ENCODE results near the gene FUNDC1.
"Not testable (repeated sequence)": the region's sequence is repeated elsewhere in the genome, so short reads cannot be mapped to it uniquely, and the experiment has no call there.

FUNDC1 gene

GRCh38 chrX:44542567-44543325 is at the start of gene FUNDC1:
Gene FUNDC1 (minus strand): TSS chrX:44542859. CDS start chrX:44542832, 27 bp downstream.
- DNase-seq: peak; percentile 93

- no peak for DNase-seq
Measured at GRCh38 chrX:44585866-44586265, 43.2 kb upstream of the FUNDC1 start.

- DNase-seq: no peak
Measured at GRCh38 chrX:44580466-44580865, 37.8 kb upstream of the FUNDC1 start.

DNA sequence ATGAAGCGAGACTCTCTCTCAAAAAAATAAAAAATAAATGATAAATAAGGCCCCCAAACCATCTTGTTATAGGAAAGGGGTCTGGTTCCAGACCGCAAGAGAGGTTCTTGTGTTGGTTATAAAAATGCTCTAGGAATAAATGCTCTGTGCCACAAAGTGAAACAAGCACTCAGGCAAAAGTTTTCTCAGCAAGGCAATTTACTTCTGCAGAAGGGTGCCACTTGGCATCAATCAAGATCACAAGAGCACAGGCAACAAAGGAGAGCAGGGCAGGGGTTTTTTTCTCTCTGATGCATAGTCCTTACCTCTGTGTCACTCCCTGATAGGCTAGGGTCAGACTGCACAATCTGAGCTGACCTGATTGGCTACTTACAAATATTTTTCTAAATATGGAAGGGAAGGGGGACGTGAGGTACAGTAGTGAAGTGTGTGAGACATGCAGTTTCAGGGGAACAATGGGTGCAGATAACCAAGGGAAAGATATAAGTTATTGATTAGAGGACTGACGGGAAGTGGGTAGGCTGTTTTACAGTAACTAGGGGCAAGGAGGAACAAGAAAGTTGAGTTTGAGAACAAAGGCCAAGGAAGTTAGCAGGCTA is 29.8 kb upstream of the FUNDC1 start:
- no peak for DNase-seq

- DNase-seq: no peak
Measured at GRCh38 chrX:44570522-44570921, 27.9 kb upstream of the FUNDC1 start.

DNA sequence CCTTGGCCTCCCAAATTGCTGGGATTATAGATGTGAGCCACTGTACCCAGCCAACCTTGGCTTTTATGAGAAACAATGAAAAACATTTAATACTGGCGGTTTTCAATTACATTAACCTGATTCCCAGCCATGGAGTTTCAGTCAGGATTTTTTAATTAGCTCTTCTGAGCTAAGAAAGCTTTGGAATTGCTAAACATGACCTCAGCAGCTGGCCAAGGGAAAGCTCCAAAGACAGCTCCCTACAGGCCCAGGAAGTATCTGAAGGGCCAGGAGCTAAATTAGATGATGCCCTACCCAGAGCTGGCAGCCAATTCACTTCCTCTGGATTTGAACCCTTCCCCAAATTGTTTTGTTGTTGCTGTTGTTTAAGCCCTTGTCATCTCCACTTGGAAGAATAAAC is 26.5 kb upstream of the FUNDC1 start:
- DNase-seq: no peak

DNA sequence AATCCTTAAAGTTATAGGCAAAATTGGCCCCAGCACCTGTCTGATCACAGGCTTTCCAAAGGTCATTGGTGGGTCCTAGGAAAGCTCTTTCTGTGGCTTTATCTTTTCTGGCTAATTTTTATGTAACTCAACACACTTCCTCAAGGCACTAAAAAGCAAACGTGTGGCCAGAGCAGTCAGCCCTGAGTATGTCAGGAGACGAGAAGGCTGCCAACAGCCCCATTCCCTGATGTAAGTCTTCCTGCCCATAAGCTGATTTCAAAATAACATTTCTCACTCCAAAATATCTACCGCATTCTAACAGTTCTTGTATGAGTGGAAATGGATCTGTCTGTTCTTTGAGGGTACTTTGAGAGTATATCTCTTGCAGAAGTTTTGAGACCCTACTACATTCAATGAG is 25.5 kb upstream of the FUNDC1 start:
- no peak for DNase-seq

DNA sequence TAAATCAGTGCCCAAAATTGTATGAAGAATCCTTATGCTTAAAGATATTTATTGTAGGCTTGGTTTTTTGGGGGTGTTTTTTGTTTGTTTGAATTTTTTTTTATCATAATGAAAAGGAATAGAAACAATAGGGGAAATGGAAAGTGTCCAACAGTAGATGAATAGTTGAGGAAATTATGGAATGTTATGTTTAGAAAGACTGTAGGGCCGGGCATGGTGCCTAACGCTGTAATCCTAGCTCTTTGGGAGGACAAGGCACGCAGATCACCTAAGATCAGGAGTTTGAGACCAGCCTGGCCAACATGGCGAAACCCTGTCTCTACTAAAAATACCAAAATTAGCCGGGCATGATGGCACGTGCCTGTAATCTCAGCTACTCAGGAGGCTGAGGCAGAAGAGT is 19.2 kb upstream of the FUNDC1 start:
- not testable (repeated sequence) for DNase-seq

- no peak for DNase-seq
Measured at GRCh38 chrX:44550563-44550962, 7.9 kb upstream of the FUNDC1 start.

- DNase-seq: not testable (repeated sequence)
Measured at GRCh38 chrX:44545454-44545853, 2.8 kb upstream of the FUNDC1 start.

- DNase-seq: no peak
Measured at GRCh38 chrX:44544036-44544435, 1.4 kb upstream of the FUNDC1 start.

DNA sequence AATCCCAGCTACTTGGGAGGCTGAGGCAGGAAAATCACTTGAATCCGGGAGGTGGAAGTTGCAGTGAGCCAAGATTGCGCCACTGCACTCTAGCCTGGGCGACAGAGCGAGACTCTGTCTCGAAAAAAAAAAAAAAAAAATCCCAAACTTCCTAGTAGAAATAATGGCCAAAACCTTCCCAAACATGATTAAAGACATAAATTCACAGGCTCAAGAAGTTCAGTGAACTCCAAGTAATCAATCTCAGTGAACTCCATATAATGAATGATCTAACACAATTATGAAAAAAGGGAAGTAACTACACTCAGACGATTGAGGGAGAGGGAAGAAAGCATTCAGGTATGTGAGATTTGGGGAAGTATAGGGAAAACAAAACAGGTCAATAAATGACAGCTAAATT is 6.5 kb downstream of the FUNDC1 start:
- no peak for DNase-seq

DNA sequence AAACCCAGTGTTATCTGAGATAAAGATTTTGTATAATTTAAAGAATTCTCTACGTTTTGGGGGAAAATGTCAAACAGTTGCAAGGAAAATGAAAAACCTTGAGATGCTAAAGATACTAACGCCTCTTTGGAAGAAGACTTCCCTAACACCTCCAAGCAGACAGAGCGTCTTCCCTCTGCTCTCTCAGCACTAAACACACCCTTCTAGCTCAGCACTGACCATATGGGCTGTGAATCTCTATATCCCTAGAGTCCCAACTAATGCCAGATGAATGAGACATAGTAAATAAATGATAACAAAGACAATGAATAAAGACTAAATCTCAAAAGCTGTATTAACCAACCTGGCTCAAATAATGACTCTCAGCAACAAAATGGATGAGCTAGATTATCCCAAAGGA is 13.3 kb downstream of the FUNDC1 start:
- no peak for DNase-seq

DNA sequence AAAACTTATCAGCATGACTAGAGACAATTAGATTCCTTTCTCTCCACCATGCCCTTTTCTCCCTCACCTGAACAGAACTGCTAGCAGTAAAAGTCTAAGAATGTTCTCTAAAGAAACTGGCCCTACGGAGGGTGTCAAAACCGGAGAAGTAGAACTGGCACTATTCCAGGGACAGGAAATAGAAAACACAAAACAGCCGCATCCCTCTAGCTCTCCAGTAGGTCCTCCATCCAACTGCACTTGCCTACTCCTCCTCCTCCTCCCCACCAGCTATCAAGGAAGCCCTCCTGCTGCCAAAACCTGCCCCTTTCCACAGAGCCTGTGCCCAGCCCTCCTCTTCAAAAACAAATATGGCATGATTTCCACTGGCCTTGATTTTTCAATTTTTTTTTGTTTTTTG is 28.4 kb downstream of the FUNDC1 start:
- DNase-seq: no peak

GRCh38 chrX:44507292-44507691 is 35.4 kb downstream of the FUNDC1 start:
- DNase-seq: no peak

DNA sequence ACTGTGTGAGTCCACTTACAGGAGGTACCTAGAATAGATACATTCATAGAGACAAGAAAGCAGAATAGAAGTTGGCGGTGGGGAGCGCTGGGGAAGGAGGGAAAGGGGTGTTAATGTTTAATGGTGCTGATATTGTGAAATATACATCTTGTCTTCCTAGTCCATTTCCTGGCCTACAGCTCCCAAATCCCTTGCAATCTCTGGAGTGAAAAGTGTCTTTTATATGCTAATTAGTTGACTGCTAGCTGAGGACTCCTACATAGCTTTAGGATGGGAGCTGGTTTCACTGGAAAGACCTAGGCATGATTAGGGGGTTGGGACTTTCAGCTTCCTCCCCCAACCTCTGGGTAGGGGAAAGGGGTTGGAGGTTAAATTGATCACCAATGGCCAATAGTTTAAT is 36.0 kb downstream of the FUNDC1 start:
- no peak for DNase-seq

- no peak for DNase-seq
Measured at GRCh38 chrX:44503560-44503959, 39.1 kb downstream of the FUNDC1 start.

DNA sequence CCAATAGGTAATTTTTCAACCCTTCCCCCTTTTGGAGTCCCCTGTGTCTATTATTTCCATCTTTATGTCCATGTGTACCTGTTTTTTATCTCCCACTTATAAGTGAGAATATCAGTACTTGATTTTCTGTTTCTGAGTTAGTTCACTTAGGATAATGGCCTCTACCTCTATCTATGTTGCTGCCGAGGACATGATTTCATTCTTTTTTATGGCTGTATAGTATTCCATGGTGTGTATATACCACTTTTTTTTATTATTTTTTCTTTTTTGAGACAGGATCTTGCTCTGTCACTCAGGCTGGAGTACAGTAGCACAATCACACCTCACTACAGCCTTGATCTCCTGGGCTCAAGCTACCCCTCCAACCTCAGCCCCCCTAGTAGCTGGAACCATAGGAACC is 47.6 kb downstream of the FUNDC1 start:
- no peak for DNase-seq

DNA sequence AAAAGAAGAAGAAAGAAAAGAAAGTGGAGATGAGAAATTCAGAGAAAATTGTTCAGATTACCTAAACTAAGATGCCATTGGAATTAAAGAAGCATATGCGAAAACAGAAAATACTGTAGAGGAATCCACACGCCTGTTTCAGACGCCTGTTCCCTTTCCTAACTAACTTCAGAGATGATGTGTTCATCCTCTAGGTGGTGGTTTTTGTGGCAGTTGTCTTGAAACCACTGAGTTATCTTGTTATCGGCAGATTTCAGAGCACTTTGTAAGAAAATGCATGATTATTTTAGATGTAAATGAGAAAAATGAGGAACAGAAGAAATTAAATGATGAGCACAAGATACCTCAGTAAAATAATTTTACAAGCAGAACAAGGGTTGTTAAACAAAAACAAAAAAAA is 48.3 kb downstream of the FUNDC1 start:
- DNase-seq: no peak

DNA sequence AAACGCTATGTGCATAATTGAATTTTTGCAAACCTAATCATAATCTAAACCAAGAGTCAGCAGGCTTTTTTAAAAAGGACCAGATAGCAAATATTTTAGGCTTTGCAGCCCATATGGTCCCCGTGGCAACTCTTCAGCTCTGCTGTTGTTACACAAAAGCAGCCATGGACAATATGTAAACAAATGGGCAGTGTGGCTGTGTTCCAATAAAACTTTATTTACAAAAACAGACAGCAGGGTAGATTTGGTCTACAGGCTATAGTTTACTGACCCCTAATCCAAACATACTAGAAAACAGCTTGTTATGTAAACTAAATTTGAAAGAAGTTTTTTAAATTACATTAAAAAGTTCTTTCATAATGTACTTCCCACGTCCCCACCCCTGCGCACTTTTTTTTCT is 53.1 kb downstream of the FUNDC1 start:
- DNase-seq: no peak

DNA sequence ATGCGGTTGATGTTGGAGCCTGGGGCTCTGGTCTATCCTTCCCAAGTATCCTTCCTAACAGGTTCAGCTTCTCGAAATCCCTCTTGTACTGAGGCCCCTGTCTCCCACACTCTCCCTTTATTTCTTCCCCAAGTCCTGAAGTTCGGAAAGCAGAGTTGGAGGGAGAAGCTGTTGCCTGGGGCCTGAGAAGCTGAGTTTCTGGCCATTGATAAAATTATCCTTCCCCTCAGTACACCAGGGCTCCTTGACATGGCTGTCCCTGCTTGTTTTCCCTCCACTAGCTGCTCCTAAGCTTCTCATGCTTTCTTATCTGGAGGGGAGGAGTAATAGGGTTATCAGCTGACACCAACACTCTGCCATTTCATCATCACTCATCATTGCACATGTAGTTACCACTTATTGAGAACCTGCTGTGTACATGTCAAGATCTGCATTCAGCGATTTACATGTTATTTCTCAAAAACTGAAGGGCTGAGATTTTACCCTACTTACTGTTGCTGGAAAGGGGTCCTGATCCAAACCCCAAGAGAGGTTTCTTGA is 58.0 kb downstream of the FUNDC1 start:
- no peak for DNase-seq

DNA sequence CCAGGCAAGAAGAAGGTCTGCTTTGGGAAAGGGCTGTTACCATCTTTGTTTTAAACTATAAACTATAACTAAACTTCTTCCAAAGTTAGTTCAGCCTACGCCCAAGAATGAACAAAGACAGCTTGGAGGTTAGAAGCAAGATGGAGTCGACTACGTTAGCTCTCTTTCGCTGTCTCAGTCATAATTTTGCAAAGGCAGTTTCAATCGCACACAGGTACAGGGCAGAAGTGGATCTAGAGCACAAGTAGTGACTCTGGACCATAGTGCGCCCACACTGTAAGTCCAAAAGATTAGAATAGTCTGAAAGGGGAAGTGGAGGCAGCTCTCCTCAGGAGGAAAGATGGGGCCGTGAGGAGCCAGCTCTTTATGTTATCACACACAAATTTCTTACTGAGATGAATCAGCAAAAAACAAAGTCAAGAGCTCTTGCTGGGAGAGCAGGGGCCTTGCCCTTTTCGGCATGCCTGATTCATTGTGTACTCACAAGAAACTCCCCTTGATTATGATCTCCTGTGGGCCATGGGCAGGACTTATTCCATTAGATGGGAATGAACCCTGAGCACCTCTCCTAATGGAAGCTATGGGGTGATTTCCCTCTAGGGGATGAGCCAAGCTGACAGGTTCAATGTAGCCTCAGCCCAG is 58.6 kb downstream of the FUNDC1 start:
- DNase-seq: no peak

DNA sequence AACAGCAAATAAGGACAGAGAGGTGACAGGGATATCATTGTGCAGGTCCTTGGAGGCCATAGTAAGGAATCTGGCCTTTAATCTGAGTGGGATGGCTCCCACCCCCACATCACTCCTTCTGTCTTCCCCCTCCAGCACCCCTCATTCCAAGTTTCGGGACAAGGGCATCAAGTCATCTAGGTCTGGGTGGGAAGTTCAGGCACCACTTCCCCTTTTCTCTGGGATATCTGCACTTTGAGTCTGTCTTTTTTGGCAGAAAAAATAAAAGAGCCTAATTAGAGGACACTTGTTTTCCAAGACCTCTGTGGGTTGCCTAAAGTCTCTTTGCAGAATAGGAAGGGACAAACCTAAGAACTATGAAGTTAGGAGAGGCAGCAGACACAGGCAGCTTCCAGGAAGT is 60.1 kb downstream of the FUNDC1 start:
- DNase-seq: no peak

DNA sequence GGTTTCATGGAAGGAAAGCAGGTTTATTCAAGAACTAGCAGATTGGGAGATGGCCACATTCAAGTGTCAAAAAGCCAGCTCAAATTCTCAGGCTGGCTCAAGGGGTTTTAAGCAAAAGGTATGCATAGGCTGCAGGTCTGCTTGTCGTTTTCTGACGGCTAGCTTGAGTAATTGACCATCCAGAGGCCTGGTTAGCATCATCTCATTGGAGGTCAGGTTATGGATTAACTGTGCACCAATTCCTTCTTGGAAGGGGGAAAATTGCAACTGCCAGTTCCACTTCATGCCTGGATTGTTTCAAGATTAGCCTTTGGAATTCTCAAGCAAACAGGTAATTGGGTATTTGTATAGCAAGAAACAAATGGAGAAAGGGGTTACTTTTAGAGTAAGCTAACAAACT is 62.1 kb downstream of the FUNDC1 start:
- no peak for DNase-seq

All from CD4-positive, alpha-beta T cell treated with Interleukin-17A for 1 hour (primary cell).